Liver (tissue), 9 donors: ENCODE data around the gene ABCC8. TPM values are rescaled to one million over a fixed set of nuclear protein-coding genes. Genes with fewer than 3 reads are reported as not detected.

Source experiments
- DNase-seq: peaks from one replicate; pipeline ENCODE4 v3.0.0-alpha.2; 2017; ENCODE audit warnings: low spot score
- H3K27ac ChIP-seq, 2 donors: one replicate each; pipeline ENCODE4 v1.7.0; 2013; ENCODE audit warnings: inconsistent platforms in 2 of 2, low read length in 2 of 2, control low read depth in 1 of 2, low read depth in 1 of 2, mild to moderate bottlenecking in 1 of 2
- H3K27me3 ChIP-seq, 4 donors: one replicate each; pipeline versions ENCODE4 v1.6.1 to v1.7.0; 2013; ENCODE audit warnings: low read length in 3 of 4, inconsistent platforms in 1 of 4, mild to moderate bottlenecking in 1 of 4, moderate library complexity in 1 of 4; ENCODE audit not compliant: control insufficient read depth in 4 of 4, insufficient read depth in 4 of 4
- H3K36me3 ChIP-seq, 4 donors: one replicate each; pipeline versions ENCODE4 v1.6.1 to v1.7.0; 2013; ENCODE audit warnings: low read length in 3 of 4, mild to moderate bottlenecking in 3 of 4, low read depth in 1 of 4, moderate library complexity in 1 of 4; ENCODE audit not compliant: control insufficient read depth in 4 of 4, insufficient read depth in 3 of 4
- H3K4me1 ChIP-seq, 4 donors: one replicate each; pipeline versions ENCODE4 v1.6.1 to v1.7.0; 2013; ENCODE audit warnings: low read length in 3 of 4, mild to moderate bottlenecking in 3 of 4, moderate library complexity in 1 of 4; ENCODE audit not compliant: control insufficient read depth in 4 of 4, insufficient read depth in 4 of 4
- H3K4me3 ChIP-seq, 3 donors: one replicate each; pipeline versions ENCODE4 v1.6.1 to v1.7.0; 2013; ENCODE audit warnings: low read length in 3 of 3, control low read depth in 1 of 3, low read depth in 1 of 3, mild to moderate bottlenecking in 1 of 3
- H3K9ac ChIP-seq, 2 donors: one replicate each; pipeline ENCODE4 v1.7.0; 2013; ENCODE audit warnings: low read length in 2 of 2, mild to moderate bottlenecking in 2 of 2, moderate library complexity in 2 of 2, control low read depth in 1 of 2, low read depth in 1 of 2
- H3K9me3 ChIP-seq, 4 donors: one replicate each; pipeline versions ENCODE4 v1.6.1 to v1.7.0; 2013; ENCODE audit warnings: low read length in 3 of 4; ENCODE audit not compliant: control insufficient read depth in 4 of 4
- CTCF ChIP-seq: fragments of 150-350 bp; IDR thresholded peaks from 2 replicates; pipeline ENCODE4 v1.5.1; 2017; ENCODE audit warnings: improper control_type of control experiment, low read depth, low read length; ENCODE audit not compliant: missing input control
- FOXA1 ChIP-seq: IDR thresholded peaks from 2 replicates; pipeline ENCODE4 v1.6.1; 2016; ENCODE audit warnings: antibody characterized with exemption
- FOXA2 ChIP-seq: IDR thresholded peaks from 2 replicates; pipeline ENCODE4 v1.6.1; 2016; ENCODE audit warnings: antibody characterized with exemption
- GABPA ChIP-seq, 2 donors: IDR thresholded peaks in 1 of 2; conservative IDR thresholded peaks in 1 of 2; 2 replicates each; pipeline ENCODE4 v1.6.1; 2016; ENCODE audit warnings: antibody characterized with exemption in 2 of 2, mild to moderate bottlenecking in 1 of 2, moderate library complexity in 1 of 2
- HNF4A ChIP-seq, 2 donors: conservative IDR thresholded peaks; 2 replicates each; pipeline ENCODE4 v1.6.1; 2016; ENCODE audit warnings: antibody characterized with exemption in 2 of 2, mild to moderate bottlenecking in 2 of 2
- HNF4G ChIP-seq: IDR thresholded peaks from 2 replicates; pipeline ENCODE4 v1.6.1; 2016; ENCODE audit warnings: antibody characterized with exemption
- JUND ChIP-seq, 2 donors: IDR thresholded peaks; 2 replicates each; pipeline ENCODE4 v1.6.1; 2016; ENCODE audit warnings: antibody characterized with exemption in 2 of 2
- MAX ChIP-seq: IDR thresholded peaks from 2 replicates; pipeline ENCODE4 v1.6.1; 2016; ENCODE audit warnings: antibody characterized with exemption
- RAD21 ChIP-seq, 2 donors: IDR thresholded peaks; 2 replicates each; pipeline ENCODE4 v1.6.1; 2016; ENCODE audit warnings: antibody characterized with exemption in 2 of 2, mild to moderate bottlenecking in 2 of 2
- REST ChIP-seq: IDR thresholded peaks from 2 replicates; pipeline ENCODE4 v1.6.1; 2016; ENCODE audit warnings: antibody characterized with exemption, mild to moderate bottlenecking
- RXRA ChIP-seq, 2 donors: IDR thresholded peaks; 2 replicates each; pipeline ENCODE4 v1.6.1; 2017 to 2018; ENCODE audit warnings: antibody characterized with exemption in 2 of 2, mild to moderate bottlenecking in 1 of 2
- TAF1 ChIP-seq: conservative IDR thresholded peaks from 2 replicates; pipeline ENCODE4 v1.6.1; 2016; ENCODE audit warnings: antibody characterized with exemption, mild to moderate bottlenecking
- YY1 ChIP-seq: IDR thresholded peaks from 2 replicates; pipeline ENCODE4 v1.6.1; 2016; ENCODE audit warnings: antibody characterized with exemption, mild to moderate bottlenecking
- ZBTB33 ChIP-seq: IDR thresholded peaks from 2 replicates; pipeline ENCODE4 v1.6.1; 2016; ENCODE audit warnings: antibody characterized with exemption
- WGBS: extraction: QIAGEN DNeasy Blood & Tissue Kit; methylation state at CpG from one replicate; pipeline ENCODE4 v1.1.7; 2013; 5-methylcytosine and 5-hydroxymethylcytosine counted together
- polyA plus RNA-seq, 2 donors: library from polyadenylated mRNA; stranded (reverse) in 1 of 2; unstranded in 1 of 2; fragments of 200-250 nt in 1 of 2; fragments of >200 nt in 1 of 2; fragmentation: Nextera tagmentation in 1 of 2; extraction: Ambion mirVana in 1 of 2; gene quantifications; one replicate each; pipeline versions ENCODE4 v1.2.1 to v1.2.3, GENCODE V29; 2013 to 2015
- total RNA-seq, 2 donors: library from RNA; depleted of rRNA; stranded (reverse); fragments of >200 nt; gene quantifications; one replicate each; pipeline ENCODE4 v1.2.3, GENCODE V29; 2014
- donor health status: healthy.
- donor health status: healthy.
- donor health status: healthy.
- donor health status: healthy.
- donor health status: healthy.

ABCC8 gene
- total and polyA plus RNA-seq, 4 donors: 0.16 to 0.25 TPM; not detected in 2

- no peak for DNase-seq
- Histone ChIP-seq H3K4me1 (peaks cover 0 to 2% (median 0%) of the 10 kb centered on the region in 4 donors), H3K9me3 (peaks cover 0 to 2% (median 0%) of the 10 kb centered on the region in 4 donors), H3K27ac (no peak overlapping the region), H3K9ac (no peak overlapping the region), H3K36me3 (no peaks in the 10 kb centered on the region), H3K4me3 (no peak overlapping the region), H3K27me3 (peaks cover 0 to 2% (median under 1%) of the 10 kb centered on the region in 4 donors)
- TF ChIP-seq HNF4A (conservative IDR thresholded peaks at IDR 0.05) (no peak), ZBTB33 (no peak), YY1 (no peak), HNF4G (no peak), GABPA (IDR thresholded peaks at IDR 0.05 in 1 of 2, conservative IDR thresholded peaks at IDR 0.05 in 1 of 2) (no peak)
- 69% methylated on average over 2 of the region's 2 CpGs for WGBS
These were observed 6.9 kb upstream of the ABCC8 start for GRCh38 chr11:17483505-17483904.

- 79% methylated on average over 5 of the region's 5 CpGs for WGBS
- Histone ChIP-seq H3K27ac (no peak overlapping the region), H3K4me3 (no peak overlapping the region), H3K27me3 (peaks cover 0 to 2% (median under 1%) of the 10 kb centered on the region in 4 donors), H3K9me3 (peaks cover 0 to 2% (median 0%) of the 10 kb centered on the region in 4 donors), H3K36me3 (no peaks in the 10 kb centered on the region), H3K9ac (no peak overlapping the region), H3K4me1 (peaks cover 0 to 2% (median 0%) of the 10 kb centered on the region in 4 donors)
- no peak for TF ChIP-seq FOXA2
- TF ChIP-seq TAF1: no peak
- no peak for TF ChIP-seq YY1
- TF ChIP-seq ZBTB33: no peak
- TF ChIP-seq JUND (IDR thresholded peaks at IDR 0.05): no peak
- no peak for TF ChIP-seq MAX
- TF ChIP-seq FOXA1: no peak
- no peak for TF ChIP-seq GABPA (IDR thresholded peaks at IDR 0.05 in 1 of 2, conservative IDR thresholded peaks at IDR 0.05 in 1 of 2)
- no peak for TF ChIP-seq RXRA (IDR thresholded peaks at IDR 0.05)
- no peak for TF ChIP-seq HNF4G
- TF ChIP-seq RAD21 (IDR thresholded peaks at IDR 0.05): no peak
- TF ChIP-seq REST: no peak
- no peak for TF ChIP-seq CTCF
- no peak for TF ChIP-seq HNF4A (conservative IDR thresholded peaks at IDR 0.05)
- DNase-seq: no peak
These were observed 5.3 kb upstream of the ABCC8 start for GRCh38 chr11:17481905-17482304.
